CD4-positive, alpha-beta T cell (primary cell): Measurements from ENCODE around the gene KCNIP2. TPM values are rescaled to one million over a fixed set of nuclear protein-coding genes. Genes with fewer than 3 reads are reported as not detected.
A peak's percentile ranks its signal among the peaks of the same experiment; 100 is the strongest.

Source experiments
- ATAC-seq: fragments of 200-7000 bp; cut with Tn5 transposase; one replicate; pipeline ENCODE4 v1.10.0; 2022; ENCODE audit warnings: mild to moderate bottlenecking; ENCODE audit not compliant: poor library complexity
- CTCF ChIA-PET: fragments of 350-600 bp; sonication (Branson Sonifier 250); formaldehyde crosslinking; loops from one replicate; lab custom pipeline; 2021; ENCODE audit warnings: antibody characterized with exemption, inconsistent platforms; lab: Charles Lee
- POLR2A ChIA-PET: fragments of 350-600 bp; sonication (Branson Sonifier 250); formaldehyde crosslinking; loops from one replicate; lab custom pipeline; 2021; ENCODE audit warnings: antibody characterized with exemption, inconsistent platforms; lab: Charles Lee
- DNase-seq, 14 experiments: peaks; one replicate each; pipeline ENCODE4 v3.0.0-alpha.2; 2013 to 2020; ENCODE audit warnings: mixed read lengths in 2 of 14
- H3K27ac ChIP-seq, 2 donors: one replicate each; pipeline versions ENCODE4 v1.5.1 to v1.7.0; 2013; ENCODE audit warnings: low read length in 2 of 2, low read depth in 1 of 2, mild to moderate bottlenecking in 1 of 2
- H3K27me3 ChIP-seq, 2 experiments: 1 replicate in 1 of 2; 2 replicates in 1 of 2; pipeline versions ENCODE4 v1.6.1 to v1.7.0; 2013; ENCODE audit warnings: low read length in 2 of 2, control low read depth in 1 of 2, mild to moderate bottlenecking in 1 of 2, moderate library complexity in 1 of 2; ENCODE audit not compliant: insufficient read depth in 2 of 2, control insufficient read depth in 1 of 2
- H3K36me3 ChIP-seq: one replicate; pipeline ENCODE4 v1.6.1; 2013; ENCODE audit warnings: low read length, control low read depth; ENCODE audit not compliant: insufficient read depth
- H3K4me1 ChIP-seq: one replicate; pipeline ENCODE4 v1.6.1; 2013; ENCODE audit warnings: low read length, control low read depth; ENCODE audit not compliant: insufficient read depth
- H3K4me3 ChIP-seq: one replicate; pipeline ENCODE4 v1.5.1; 2013; ENCODE audit warnings: mild to moderate bottlenecking, low read length, moderate library complexity
- H3K9me3 ChIP-seq, 2 experiments: 1 replicate in 1 of 2; 2 replicates in 1 of 2; pipeline versions ENCODE4 v1.6.1 to v1.7.0; 2013; ENCODE audit warnings: low read length in 2 of 2, mild to moderate bottlenecking in 2 of 2, control low read depth in 1 of 2, moderate library complexity in 1 of 2; ENCODE audit not compliant: control insufficient read depth in 1 of 2, insufficient read depth in 1 of 2
- H3K27ac Mint-ChIP-seq: one replicate; pipeline ENCODE4 v1.8.0; 2020; ENCODE audit warnings: mixed read lengths
- H3K27me3 Mint-ChIP-seq: one replicate; pipeline ENCODE4 v1.8.0; 2021; ENCODE audit warnings: mixed read lengths
- H3K36me3 Mint-ChIP-seq: one replicate; pipeline ENCODE4 v1.8.0; 2021; ENCODE audit warnings: low read depth, mixed read lengths
- H3K4me1 Mint-ChIP-seq: one replicate; pipeline ENCODE4 v1.8.0; 2021; ENCODE audit warnings: low read depth, mixed read lengths
- H3K4me3 Mint-ChIP-seq: one replicate; pipeline ENCODE4 v1.8.0; 2020; ENCODE audit warnings: mild to moderate bottlenecking, mixed read lengths
- H3K9me3 Mint-ChIP-seq: one replicate; pipeline ENCODE4 v1.8.0; 2020; ENCODE audit warnings: mixed read lengths
- CTCF ChIP-seq: fragments of 200-600 bp; IDR thresholded peaks from one replicate; pipeline ENCODE4 v1.8.0; 2022; ENCODE audit warnings: antibody characterized with exemption, mild to moderate bottlenecking
- intact Hi-C, 2 experiments: fragments of 100-400 bp; cut with DNase I in 1 of 2; cut with micrococcal nuclease in 1 of 2; formaldehyde crosslinking; loops; one replicate each; pipeline versions ENCODE4 v1.15.1 to v1.9.0; 2023 to 2025; cut with DNase I, micrococcal nuclease
- total RNA-seq, 174 experiments: library from RNA in 2 of 174; stranded (reverse) in 2 of 174; gene quantifications; one replicate each; pipeline ENCODE4 v1.2.3 and lab custom pipeline; 2021 to 2026

Gene KCNIP2
- total RNA-seq, 2 experiments from 2014 or later: 0.77 to 1.6 TPM

- H3K4me1 Mint-ChIP-seq: peaks cover 56% of the 10 kb centered on the region
- ChIA-PET POLR2A (interaction anchor here (0.6 to 11.5 kb wide), 25 partner anchors 14 to 897 kb away, joined by 3 to 223 read pairs (median 4); partner anchors contain the start of genes ACTR1A, ARL3, ARMH3 and DPCD), CTCF (interaction anchor here (0.9 to 1.8 kb wide), 6 partner anchors 11 to 36 kb away, joined by 3 to 21 read pairs (median 8); partner anchors contain the start of gene NPM3)
- peak in 8 of 14 experiments; percentile 15 to 64 (median 42) for DNase-seq
- H3K9me3 ChIP-seq: no peaks in the 10 kb centered on the region
- peak; percentile 2 for ATAC-seq
- no peaks in the 10 kb centered on the region for H3K9me3 Mint-ChIP-seq
- TF ChIP-seq CTCF: no peak
- peak overlapping the region; percentile 97 for H3K4me3 ChIP-seq
- peaks cover 31% of the 10 kb centered on the region for H3K4me1 ChIP-seq
- peak overlapping the region; percentile 99 for H3K4me3 Mint-ChIP-seq
- H3K27ac Mint-ChIP-seq: peak overlapping the region; percentile 96
- H3K27ac ChIP-seq: peak overlapping the region; percentile 82 to 87
- intact Hi-C loops: loop anchor here (1.0 to 10.0 kb wide), 8 partner anchors 13 to 927 kb away; partner anchors contain the start of genes NPM3 (in 2 of the 2), ARMH3 (in 1 of the 2), FBXW4 (in 1 of the 2) and NOLC1 (in 1 of the 2)
- peaks cover 16% of the 10 kb centered on the region for H3K36me3 ChIP-seq
- peaks cover 56% of the 10 kb centered on the region for H3K36me3 Mint-ChIP-seq
- H3K27me3 ChIP-seq: no peaks in the 10 kb centered on the region
- no peaks in the 10 kb centered on the region for H3K27me3 Mint-ChIP-seq
Measured at GRCh38 chr10:101817337-101818118, 26.1 kb downstream of the KCNIP2 start.

- Histone ChIP-seq H3K9me3 (no peaks in the 10 kb centered on the region), H3K4me3 (peak overlapping the region; percentile 97), H3K27ac (no peak overlapping the region), H3K27me3 (no peaks in the 10 kb centered on the region), H3K4me1 (peaks cover 37% of the 10 kb centered on the region), H3K36me3 (peaks cover 22% of the 10 kb centered on the region)
- peak overlapping the region; percentile 99 for H3K4me3 Mint-ChIP-seq
- peaks cover 58% of the 10 kb centered on the region for H3K4me1 Mint-ChIP-seq
- ChIA-PET POLR2A (interaction anchor here (0.9 to 11.5 kb wide), 3 partner anchors 17 to 36 kb away, joined by 4 to 223 read pairs (median 43); partner anchors contain the start of gene NPM3), CTCF (interaction anchor here (0.9 to 2.9 kb wide), 3 partner anchors 10 to 24 kb away, joined by 3 to 12 read pairs (median 3); no protein-coding TSS in a partner anchor)
- no peaks in the 10 kb centered on the region for H3K9me3 Mint-ChIP-seq
- no peak for TF ChIP-seq CTCF
- H3K27me3 Mint-ChIP-seq: no peaks in the 10 kb centered on the region
- H3K27ac Mint-ChIP-seq: peak overlapping the region; percentile 96
- DNase-seq (peak in 1 of 14 experiments; percentile 4), ATAC-seq (no peak)
- intact Hi-C loops: loop anchor here (5.0 to 10.0 kb wide), 3 partner anchors 122 to 928 kb away; partner anchors contain the start of genes ARMH3 (in 1 of the 2), FBXW4 (in 1 of the 2) and WBP1L (in 1 of the 2)
- peaks cover 62% of the 10 kb centered on the region for H3K36me3 Mint-ChIP-seq
Measured at GRCh38 chr10:101816913-101817336, 26.7 kb downstream of the KCNIP2 start.

GRCh38 chr10:101816376-101816775 lies 27.2 kb downstream of the KCNIP2 start:
- ChIA-PET CTCF (interaction anchor here (0.9 to 2.9 kb wide), 3 partner anchors 9 to 24 kb away, joined by 3 to 12 read pairs (median 3); no protein-coding TSS in a partner anchor), POLR2A (interaction anchor here (0.9 to 11.5 kb wide), 4 partner anchors 10 to 36 kb away, joined by 4 to 223 read pairs (median 24); partner anchors contain the start of gene NPM3)
- peak overlapping the region; percentile 96 for H3K27ac Mint-ChIP-seq
- ATAC-seq (no peak), DNase-seq (peak in 1 of 14 experiments; percentile 14)
- Histone ChIP-seq H3K27me3 (no peaks in the 10 kb centered on the region), H3K9me3 (no peaks in the 10 kb centered on the region), H3K4me3 (peak overlapping the region; percentile 97), H3K27ac (peak overlapping the region in 1 of 2 donors; percentile 9), H3K4me1 (peaks cover 39% of the 10 kb centered on the region), H3K36me3 (peaks cover 28% of the 10 kb centered on the region)
- no peaks in the 10 kb centered on the region for H3K9me3 Mint-ChIP-seq
- H3K27me3 Mint-ChIP-seq: no peaks in the 10 kb centered on the region
- H3K4me1 Mint-ChIP-seq: peaks cover 58% of the 10 kb centered on the region
- H3K36me3 Mint-ChIP-seq: peaks cover 67% of the 10 kb centered on the region
- peak overlapping the region; percentile 99 for H3K4me3 Mint-ChIP-seq
- TF ChIP-seq CTCF: no peak
- intact Hi-C loops: loop anchor here (5.0 to 10.0 kb wide), 3 partner anchors 122 to 928 kb away; partner anchors contain the start of genes ARMH3 (in 1 of the 2), FBXW4 (in 1 of the 2) and WBP1L (in 1 of the 2)
